WTC11 (cell line): ENCODE measurements around the gene EMC8. TPM values are rescaled to one million over a fixed set of nuclear protein-coding genes. Genes with fewer than 3 reads are reported as not detected.

ENCODE experiments used
- ATAC-seq: fragments of 200-7000 bp; cut with Tn5 transposase; 2 replicates; pipeline ENCODE4 v1.10.0; 2021; ENCODE audit warnings: mild to moderate bottlenecking, moderate library complexity
- CTCF ChIA-PET: fragments of 300-600 bp; sonication (Branson Sonifier 250); formaldehyde crosslinking; loops from one replicate; lab custom pipeline; 2021; ENCODE audit warnings: antibody characterized with exemption; lab: Charles Lee
- POLR2A ChIA-PET: fragments of 350-600 bp; sonication (Branson Sonifier 250); formaldehyde crosslinking; loops from one replicate; lab custom pipeline; 2021; ENCODE audit warnings: antibody characterized with exemption; lab: Charles Lee
- DNase-seq: peaks from one replicate; pipeline ENCODE4 v3.0.0; 2021; ENCODE audit warnings: low spot score
- H3K27ac Mint-ChIP-seq: 2 replicates; pipeline ENCODE4 v1.8.0; 2021; ENCODE audit warnings: mixed read lengths
- H3K27me3 Mint-ChIP-seq: 2 replicates; pipeline ENCODE4 v1.8.0; 2021; ENCODE audit warnings: low read depth, mild to moderate bottlenecking, moderate library complexity, mixed read lengths
- H3K36me3 Mint-ChIP-seq: 2 replicates; pipeline ENCODE4 v1.8.0; 2021; ENCODE audit warnings: mixed read lengths
- H3K4me1 Mint-ChIP-seq: 2 replicates; pipeline ENCODE4 v1.8.0; 2022; ENCODE audit warnings: mixed read lengths
- H3K4me3 Mint-ChIP-seq: 2 replicates; pipeline ENCODE4 v1.8.0; 2021; ENCODE audit warnings: mild to moderate bottlenecking, moderate library complexity, mixed read lengths
- H3K9me3 Mint-ChIP-seq: 2 replicates; pipeline ENCODE4 v1.8.0; 2021; ENCODE audit warnings: mixed read lengths
- ARID4B ChIP-seq: sonication (generic); formaldehyde crosslinking; IDR thresholded peaks from 2 replicates; pipeline ENCODE4 v1.8.0; 2023; ENCODE audit warnings: missing genetic modification reagents, mild to moderate bottlenecking, borderline replicate concordance
- EMX1 ChIP-seq: fragments of 250-450 bp; sonication (Bioruptor Pico); IDR thresholded peaks from 2 replicates; pipeline ENCODE4 v1.8.0; 2021; ENCODE audit warnings: mild to moderate bottlenecking
- ESRRA ChIP-seq: sonication (generic); formaldehyde crosslinking; IDR thresholded peaks from 2 replicates; pipeline ENCODE4 v1.8.1; 2022; ENCODE audit warnings: mild to moderate bottlenecking, missing genetic modification reagents, borderline replicate concordance
- HMGA2 ChIP-seq: fragments of 250-450 bp; sonication (Bioruptor Pico); IDR thresholded peaks from 2 replicates; pipeline ENCODE4 v1.4.0; 2021; ENCODE audit warnings: mild to moderate bottlenecking, moderate library complexity
- KAT7 ChIP-seq: sonication (generic); formaldehyde crosslinking; IDR thresholded peaks from 2 replicates; pipeline ENCODE4 v1.8.1; 2023; ENCODE audit warnings: missing genetic modification reagents, mild to moderate bottlenecking, borderline replicate concordance
- NFATC4 ChIP-seq: fragments of 250-450 bp; sonication (Bioruptor Pico); IDR thresholded peaks from 2 replicates; pipeline ENCODE4 v1.9.0; 2021; ENCODE audit warnings: mild to moderate bottlenecking
- NR1H2 ChIP-seq: sonication (generic); formaldehyde crosslinking; IDR thresholded peaks from 2 replicates; pipeline ENCODE4 v1.9.0; 2021; ENCODE audit warnings: mild to moderate bottlenecking, moderate library complexity, missing genetic modification reagents
- SOX15 ChIP-seq: fragments of 250-450 bp; sonication (Bioruptor Pico); IDR thresholded peaks from 2 replicates; pipeline ENCODE4 v1.9.0; 2021; ENCODE audit warnings: mild to moderate bottlenecking
- SP1 ChIP-seq: sonication (generic); formaldehyde crosslinking; conservative IDR thresholded peaks from 2 replicates; pipeline ENCODE4 v1.8.1; 2022; ENCODE audit warnings: missing genetic modification reagents
- USF2 ChIP-seq: sonication (generic); formaldehyde crosslinking; IDR thresholded peaks from 2 replicates; pipeline ENCODE4 v1.8.1; 2023; ENCODE audit warnings: mild to moderate bottlenecking, missing genetic modification reagents, moderate library complexity
- ZNF263 ChIP-seq: sonication (generic); formaldehyde crosslinking; IDR thresholded peaks from 2 replicates; pipeline ENCODE4 v1.8.1; 2022; ENCODE audit warnings: low read depth, mild to moderate bottlenecking, moderate library complexity, missing genetic modification reagents
- total RNA-seq: library from RNA; stranded (reverse); gene quantifications from 3 replicates; pipeline ENCODE4 v1.2.3, GENCODE V29; 2021
- TF ChIP-seq, protein P1 (sequence below): sonication (generic); formaldehyde crosslinking; IDR thresholded peaks from 2 replicates; pipeline ENCODE4 v1.8.1; 2022; ENCODE audit warnings: low read depth, missing genetic modification reagents, borderline replicate concordance
- TF ChIP-seq, protein P2 (sequence below): fragments of 250-450 bp; sonication (Bioruptor Pico); conservative IDR thresholded peaks from 2 replicates; pipeline ENCODE4 v1.9.0; 2021; ENCODE audit warnings: mild to moderate bottlenecking
- TF ChIP-seq, protein P3 (sequence below): fragments of 200-600 bp; IDR thresholded peaks from 2 replicates; pipeline ENCODE4 v1.8.0; 2022; ENCODE audit warnings: antibody characterized with exemption
- TF ChIP-seq, protein P4 (sequence below): sonication (generic); formaldehyde crosslinking; IDR thresholded peaks from 2 replicates; pipeline ENCODE4 v1.8.1; 2023; ENCODE audit warnings: mild to moderate bottlenecking, missing genetic modification reagents

EMC8 gene
- total RNA-seq, 1 experiment from 2014 or later: 55.2 TPM

GRCh38 chr16:85844786-85845185 lies 45.4 kb upstream of the EMC8 start:
- TF ChIP-seq KAT7 (no peak), NR1H2 (CRISPR knock-in tag) (no peak), HMGA2 (CRISPR knock-in tag) (no peak)
- TF ChIP-seq, protein P1, sequence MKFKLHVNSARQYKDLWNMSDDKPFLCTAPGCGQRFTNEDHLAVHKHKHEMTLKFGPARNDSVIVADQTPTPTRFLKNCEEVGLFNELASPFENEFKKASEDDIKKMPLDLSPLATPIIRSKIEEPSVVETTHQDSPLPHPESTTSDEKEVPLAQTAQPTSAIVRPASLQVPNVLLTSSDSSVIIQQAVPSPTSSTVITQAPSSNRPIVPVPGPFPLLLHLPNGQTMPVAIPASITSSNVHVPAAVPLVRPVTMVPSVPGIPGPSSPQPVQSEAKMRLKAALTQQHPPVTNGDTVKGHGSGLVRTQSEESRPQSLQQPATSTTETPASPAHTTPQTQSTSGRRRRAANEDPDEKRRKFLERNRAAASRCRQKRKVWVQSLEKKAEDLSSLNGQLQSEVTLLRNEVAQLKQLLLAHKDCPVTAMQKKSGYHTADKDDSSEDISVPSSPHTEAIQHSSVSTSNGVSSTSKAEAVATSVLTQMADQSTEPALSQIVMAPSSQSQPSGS: no peak
- ATAC-seq (no peak), DNase-seq (no peak)
- ChIA-PET CTCF (interaction anchor here (1.0 kb wide), 1 partner anchor 24 kb away, joined by 3 read pairs; no protein-coding TSS in a partner anchor), POLR2A (no interaction called here)
- Mint-ChIP-seq H3K4me3 (no peak overlapping the region), H3K27me3 (no peaks in the 10 kb centered on the region), H3K27ac (no peak overlapping the region), H3K36me3 (no peaks in the 10 kb centered on the region), H3K4me1 (no peaks in the 10 kb centered on the region), H3K9me3 (peaks cover 8% of the 10 kb centered on the region)

- Mint-ChIP-seq H3K27ac (no peak overlapping the region), H3K4me3 (no peak overlapping the region), H3K27me3 (no peaks in the 10 kb centered on the region), H3K4me1 (no peaks in the 10 kb centered on the region), H3K9me3 (peaks cover 8% of the 10 kb centered on the region), H3K36me3 (no peaks in the 10 kb centered on the region)
- ChIA-PET POLR2A (no interaction called here), CTCF (no interaction called here)
- TF ChIP-seq, protein P2, sequence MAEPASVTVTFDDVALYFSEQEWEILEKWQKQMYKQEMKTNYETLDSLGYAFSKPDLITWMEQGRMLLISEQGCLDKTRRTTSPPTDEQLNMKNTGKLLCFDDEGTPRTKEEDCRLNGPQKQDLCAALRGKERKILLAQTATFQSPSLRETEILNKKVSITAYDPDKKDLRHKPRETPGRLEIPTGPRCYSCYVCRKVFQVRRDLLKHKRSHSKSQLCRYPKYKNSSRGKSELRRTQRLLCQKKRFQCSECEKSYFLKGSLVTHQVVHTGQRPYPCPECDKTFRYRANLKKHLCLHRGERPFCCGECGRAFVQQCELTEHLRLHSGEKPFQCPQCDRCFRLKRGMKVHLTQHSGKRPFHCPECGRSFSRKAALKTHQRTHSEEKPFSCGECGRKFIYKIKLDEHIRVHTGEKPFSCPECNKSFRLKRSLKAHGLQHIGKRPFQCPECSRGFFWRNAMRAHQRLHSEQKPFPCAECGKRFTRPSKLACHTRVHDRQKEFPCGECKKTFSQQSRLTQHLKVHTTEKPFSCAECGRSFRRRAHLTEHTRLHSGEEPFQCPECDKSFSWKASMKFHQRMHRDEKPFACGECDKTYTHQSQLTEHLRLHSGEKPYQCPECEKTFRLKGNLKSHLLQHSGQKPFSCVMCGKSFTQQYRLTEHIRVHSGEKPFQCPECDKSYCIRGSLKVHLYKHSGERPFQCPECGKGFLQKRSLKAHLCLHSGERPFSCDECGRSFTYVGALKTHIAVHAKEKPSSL (CRISPR knock-in tag): no peak
- TF ChIP-seq NR1H2 (CRISPR knock-in tag): no peak
- no peak for TF ChIP-seq HMGA2 (CRISPR knock-in tag)
- TF ChIP-seq, protein P3, sequence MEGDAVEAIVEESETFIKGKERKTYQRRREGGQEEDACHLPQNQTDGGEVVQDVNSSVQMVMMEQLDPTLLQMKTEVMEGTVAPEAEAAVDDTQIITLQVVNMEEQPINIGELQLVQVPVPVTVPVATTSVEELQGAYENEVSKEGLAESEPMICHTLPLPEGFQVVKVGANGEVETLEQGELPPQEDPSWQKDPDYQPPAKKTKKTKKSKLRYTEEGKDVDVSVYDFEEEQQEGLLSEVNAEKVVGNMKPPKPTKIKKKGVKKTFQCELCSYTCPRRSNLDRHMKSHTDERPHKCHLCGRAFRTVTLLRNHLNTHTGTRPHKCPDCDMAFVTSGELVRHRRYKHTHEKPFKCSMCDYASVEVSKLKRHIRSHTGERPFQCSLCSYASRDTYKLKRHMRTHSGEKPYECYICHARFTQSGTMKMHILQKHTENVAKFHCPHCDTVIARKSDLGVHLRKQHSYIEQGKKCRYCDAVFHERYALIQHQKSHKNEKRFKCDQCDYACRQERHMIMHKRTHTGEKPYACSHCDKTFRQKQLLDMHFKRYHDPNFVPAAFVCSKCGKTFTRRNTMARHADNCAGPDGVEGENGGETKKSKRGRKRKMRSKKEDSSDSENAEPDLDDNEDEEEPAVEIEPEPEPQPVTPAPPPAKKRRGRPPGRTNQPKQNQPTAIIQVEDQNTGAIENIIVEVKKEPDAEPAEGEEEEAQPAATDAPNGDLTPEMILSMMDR: no peak
- TF ChIP-seq NFATC4: no peak
- no peak for TF ChIP-seq SP1 (CRISPR knock-in tag)
- TF ChIP-seq SOX15 (CRISPR knock-in tag): no peak
- no peak for DNase-seq
- ATAC-seq: no peak
Observed at GRCh38 chr16:85844169-85844481, 44.8 kb upstream of the EMC8 start.

GRCh38 chr16:85843471-85844168 lies 44.3 kb upstream of the EMC8 start:
- no peak overlapping the region for H3K27ac Mint-ChIP-seq
- POLR2A ChIA-PET: no interaction called here
- no peak overlapping the region for H3K4me3 Mint-ChIP-seq
- TF ChIP-seq, protein P4, sequence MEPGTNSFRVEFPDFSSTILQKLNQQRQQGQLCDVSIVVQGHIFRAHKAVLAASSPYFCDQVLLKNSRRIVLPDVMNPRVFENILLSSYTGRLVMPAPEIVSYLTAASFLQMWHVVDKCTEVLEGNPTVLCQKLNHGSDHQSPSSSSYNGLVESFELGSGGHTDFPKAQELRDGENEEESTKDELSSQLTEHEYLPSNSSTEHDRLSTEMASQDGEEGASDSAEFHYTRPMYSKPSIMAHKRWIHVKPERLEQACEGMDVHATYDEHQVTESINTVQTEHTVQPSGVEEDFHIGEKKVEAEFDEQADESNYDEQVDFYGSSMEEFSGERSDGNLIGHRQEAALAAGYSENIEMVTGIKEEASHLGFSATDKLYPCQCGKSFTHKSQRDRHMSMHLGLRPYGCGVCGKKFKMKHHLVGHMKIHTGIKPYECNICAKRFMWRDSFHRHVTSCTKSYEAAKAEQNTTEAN (CRISPR knock-in tag): no peak
- TF ChIP-seq ZNF263 (CRISPR knock-in tag) (no peak), ESRRA (no peak), ARID4B (CRISPR knock-in tag) (no peak), USF2 (no peak), EMX1 (CRISPR knock-in tag) (no peak)
- TF ChIP-seq, all 79 proteins: peak for 0
- CTCF ChIA-PET: interaction anchor here (1.7 kb wide), 1 partner anchor 22 kb away, joined by 6 read pairs; no protein-coding TSS in a partner anchor
- H3K27me3 Mint-ChIP-seq: no peaks in the 10 kb centered on the region
- H3K36me3 Mint-ChIP-seq: no peaks in the 10 kb centered on the region
- H3K9me3 Mint-ChIP-seq: peaks cover 8% of the 10 kb centered on the region
- DNase-seq: no peak
- no peak for ATAC-seq
- H3K4me1 Mint-ChIP-seq: no peaks in the 10 kb centered on the region
